Measurements from ENCODE around the gene EXOC3.

GRCh38 chr5:426392-426976 is 16.5 kb upstream of the EXOC3 start:
- TF ChIP-seq POLR2AphosphoS5 (IDR thresholded peaks at IDR 0.05; ENCODE audit: low read depth, low read length) (no peak), TAF1 (IDR thresholded peaks at IDR 0.05; ENCODE audit: borderline replicate concordance, low read depth, low read length) (no peak)
